ENCODE data around the gene MAMLD1.

- TF ChIP-seq, protein P1, sequence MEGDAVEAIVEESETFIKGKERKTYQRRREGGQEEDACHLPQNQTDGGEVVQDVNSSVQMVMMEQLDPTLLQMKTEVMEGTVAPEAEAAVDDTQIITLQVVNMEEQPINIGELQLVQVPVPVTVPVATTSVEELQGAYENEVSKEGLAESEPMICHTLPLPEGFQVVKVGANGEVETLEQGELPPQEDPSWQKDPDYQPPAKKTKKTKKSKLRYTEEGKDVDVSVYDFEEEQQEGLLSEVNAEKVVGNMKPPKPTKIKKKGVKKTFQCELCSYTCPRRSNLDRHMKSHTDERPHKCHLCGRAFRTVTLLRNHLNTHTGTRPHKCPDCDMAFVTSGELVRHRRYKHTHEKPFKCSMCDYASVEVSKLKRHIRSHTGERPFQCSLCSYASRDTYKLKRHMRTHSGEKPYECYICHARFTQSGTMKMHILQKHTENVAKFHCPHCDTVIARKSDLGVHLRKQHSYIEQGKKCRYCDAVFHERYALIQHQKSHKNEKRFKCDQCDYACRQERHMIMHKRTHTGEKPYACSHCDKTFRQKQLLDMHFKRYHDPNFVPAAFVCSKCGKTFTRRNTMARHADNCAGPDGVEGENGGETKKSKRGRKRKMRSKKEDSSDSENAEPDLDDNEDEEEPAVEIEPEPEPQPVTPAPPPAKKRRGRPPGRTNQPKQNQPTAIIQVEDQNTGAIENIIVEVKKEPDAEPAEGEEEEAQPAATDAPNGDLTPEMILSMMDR (IDR thresholded peaks at IDR 0.05), result no peak
- no peak for TF ChIP-seq POLR2A (IDR thresholded peaks at IDR 0.05)
Observed at GRCh38 chrX:150483356-150483985, 120.4 kb downstream of the MAMLD1 start.

Measured in Peyer's patch (tissue), 4 donors.